CD4-positive, alpha-beta T cell treated with Interleukin-10 for 1 hour (primary cell): ENCODE measurements around the gene GAREM1.

Experiments
- DNase-seq: peaks from one replicate; pipeline ENCODE4 v3.0.0-alpha.2; 2020

Gene GAREM1

GRCh38 chr18:32422978-32423740 lies 47.5 kb downstream of the GAREM1 start:
- DNase-seq: no peak

- no peak for DNase-seq
These were observed 48.5 kb downstream of the GAREM1 start for GRCh38 chr18:32422201-32422600.

DNA sequence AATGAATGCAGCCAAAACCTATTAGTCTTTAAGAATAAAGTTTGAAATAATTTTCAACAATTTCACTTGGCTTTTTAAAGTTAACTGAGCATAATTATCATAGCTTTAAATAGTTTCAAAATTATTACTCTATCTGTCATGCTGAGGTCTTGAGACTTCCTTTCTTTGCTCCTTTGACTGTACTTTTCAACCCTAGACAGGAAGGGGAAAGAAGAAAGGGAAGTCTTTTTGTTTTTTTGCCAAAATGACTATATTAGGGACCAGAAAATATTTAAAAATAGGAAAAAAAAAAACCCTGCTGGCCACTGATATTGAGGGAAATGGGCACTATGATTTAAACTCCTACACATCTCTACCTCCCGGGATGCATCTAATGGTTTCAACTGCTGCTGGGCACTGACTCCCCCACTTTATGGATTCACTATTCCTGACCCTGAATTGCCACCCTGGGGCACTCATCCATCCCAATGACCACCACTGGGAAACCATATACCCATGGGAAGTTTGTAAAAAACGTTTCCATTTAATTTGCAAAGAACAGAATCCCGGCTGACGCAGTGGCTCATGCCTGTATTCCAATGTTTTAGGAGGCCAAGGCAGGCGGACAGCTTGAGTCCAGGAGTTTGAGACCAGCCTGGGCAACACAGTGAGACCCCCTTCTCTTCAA lies 50.5 kb downstream of the GAREM1 start:
- DNase-seq: no peak

GRCh38 chr18:32418148-32418547 lies 52.5 kb downstream of the GAREM1 start:
- DNase-seq: no peak

DNA sequence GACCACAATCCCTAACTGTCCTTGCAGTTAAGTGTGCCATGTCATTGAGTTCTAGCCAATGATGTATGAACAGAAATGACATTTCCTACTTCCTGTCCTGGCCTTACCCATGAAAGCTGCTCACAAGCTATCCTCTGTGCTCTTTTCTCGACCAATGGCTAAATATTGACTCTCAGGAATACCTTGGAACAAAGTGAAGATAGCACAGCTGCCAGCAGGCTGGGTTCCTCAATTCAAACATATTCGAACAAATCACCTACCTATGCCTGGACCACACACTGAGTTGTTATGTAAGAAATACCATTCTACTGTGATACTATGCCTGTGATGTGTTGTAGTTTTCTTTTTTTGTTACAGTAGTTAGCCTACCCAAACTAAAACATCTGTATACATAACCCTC lies 65.1 kb downstream of the GAREM1 start:
- DNase-seq: no peak

- no peak for DNase-seq
These were observed 69.1 kb downstream of the GAREM1 start for GRCh38 chr18:32401621-32402020.

- no peak for DNase-seq
These were observed 77.3 kb downstream of the GAREM1 start for GRCh38 chr18:32393407-32393806.

GRCh38 chr18:32391126-32391525 lies 79.6 kb downstream of the GAREM1 start:
- DNase-seq: no peak

GRCh38 chr18:32389858-32390257 lies 80.8 kb downstream of the GAREM1 start:
- DNase-seq: no peak

- no peak for DNase-seq
These were observed 81.5 kb downstream of the GAREM1 start for GRCh38 chr18:32389191-32389590.

GRCh38 chr18:32386471-32386870 lies 84.2 kb downstream of the GAREM1 start:
- DNase-seq: no peak

DNA sequence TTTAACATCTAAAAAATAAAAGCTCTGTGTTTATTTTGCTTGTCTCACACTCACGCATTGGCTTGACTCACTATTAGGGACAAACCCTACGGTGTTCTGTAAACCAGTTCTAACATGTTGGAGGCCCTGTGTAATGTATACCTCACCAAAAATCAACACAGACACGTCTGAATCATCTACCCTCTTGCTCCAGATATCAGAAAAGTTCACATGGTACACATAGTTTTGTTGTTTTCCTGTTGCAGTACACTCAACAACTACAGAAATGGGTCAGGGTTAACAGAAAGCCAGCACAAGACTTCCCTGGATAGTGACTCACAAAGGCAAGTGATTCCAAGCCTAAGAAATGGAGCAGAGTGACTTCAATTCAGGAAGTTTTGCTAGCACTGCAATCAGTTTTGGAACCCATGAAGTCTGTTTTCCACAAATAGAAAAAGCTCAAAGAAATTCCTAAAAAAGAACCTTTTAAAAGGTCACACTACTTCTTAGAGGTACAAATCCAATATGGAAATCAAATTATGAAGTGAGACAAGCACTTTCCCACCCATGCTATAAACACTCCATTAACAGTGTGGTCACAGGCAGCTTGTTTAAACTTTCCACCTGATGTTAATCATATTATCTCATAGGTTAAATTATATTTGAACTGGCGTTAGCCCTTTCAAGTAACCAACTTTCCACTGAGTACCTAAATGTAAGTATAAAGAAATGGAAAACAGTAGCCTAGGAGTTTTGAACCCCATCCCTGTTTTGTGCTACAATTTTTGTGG lies 87.4 kb downstream of the GAREM1 start:
- no peak for DNase-seq

DNA sequence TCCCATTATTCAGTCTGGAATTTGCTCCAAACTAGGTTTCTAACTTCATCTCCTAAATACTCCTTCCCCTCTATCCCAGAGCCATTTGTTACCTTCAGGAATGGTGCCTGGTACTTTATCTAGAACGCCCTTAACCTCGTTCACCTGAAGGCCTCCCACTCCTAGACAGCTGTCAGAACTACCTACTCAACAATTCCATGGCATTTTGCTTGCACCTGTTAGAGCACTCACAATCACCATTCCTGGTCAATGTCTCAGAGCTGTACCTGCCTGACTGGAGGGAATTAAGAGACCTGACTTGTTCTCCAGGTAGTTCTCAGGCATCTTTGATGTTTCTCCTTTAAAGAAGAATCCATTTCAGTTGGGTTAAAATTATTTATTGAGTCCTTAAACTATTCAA lies 88.9 kb downstream of the GAREM1 start:
- DNase-seq: no peak

DNA sequence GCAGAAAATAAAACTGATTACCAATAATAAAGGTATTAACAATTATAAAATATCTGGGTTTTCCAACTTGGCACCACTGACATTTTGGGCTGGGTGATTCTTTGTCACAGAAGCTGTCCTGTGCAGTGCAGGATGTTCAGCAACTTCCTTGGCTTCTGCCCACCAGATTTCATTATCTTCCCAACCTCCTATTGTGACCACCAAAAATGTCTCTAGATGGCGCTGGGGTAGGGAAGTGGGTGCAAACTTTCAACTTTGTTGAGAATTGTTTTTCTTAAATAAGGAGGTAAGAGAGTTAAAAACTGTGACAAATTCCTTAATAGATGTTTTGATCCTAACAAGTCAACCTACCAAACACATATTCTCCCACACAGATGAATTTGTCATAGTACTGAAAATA lies 90.1 kb downstream of the GAREM1 start:
- DNase-seq: no peak

- DNase-seq: no peak
These were observed 90.8 kb downstream of the GAREM1 start for GRCh38 chr18:32379891-32380290.

DNA sequence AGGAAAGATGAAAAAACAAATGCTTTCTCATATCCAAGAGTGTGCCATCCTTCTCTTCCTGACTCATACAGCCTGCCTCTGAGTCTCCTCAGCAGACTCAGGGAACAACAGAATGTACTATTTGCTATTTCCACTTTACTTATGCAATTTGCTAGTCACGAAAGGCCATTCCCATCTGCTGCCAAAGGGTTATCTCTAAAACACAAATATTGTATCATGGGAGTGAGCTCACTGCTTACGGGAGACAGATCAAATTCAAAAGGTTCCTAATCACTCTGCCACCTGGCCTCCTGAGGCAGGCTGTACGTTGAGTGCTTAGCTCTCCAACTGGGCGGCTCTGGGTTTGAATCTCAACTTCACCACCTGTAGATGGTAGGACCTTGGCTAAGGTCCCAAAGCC lies 92.0 kb downstream of the GAREM1 start:
- DNase-seq: no peak

DNA sequence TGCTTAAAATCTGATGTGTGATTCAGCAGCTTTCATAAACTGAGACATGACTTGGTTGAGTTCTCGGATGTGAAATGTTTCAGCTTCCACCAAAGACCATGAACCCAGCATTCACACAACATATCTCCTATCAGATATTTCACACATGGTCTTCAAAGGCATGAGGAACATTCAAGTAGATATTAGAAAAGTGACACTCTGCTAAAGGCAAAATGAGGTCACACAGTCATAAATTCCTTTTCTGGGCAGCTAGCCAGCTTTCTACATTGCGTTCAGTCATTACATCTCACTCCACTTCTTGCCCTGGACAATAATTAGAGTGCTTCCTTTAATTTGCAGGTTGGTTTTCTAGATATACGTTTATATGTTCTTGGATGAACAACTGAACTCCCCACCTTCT lies 96.7 kb downstream of the GAREM1 start:
- no peak for DNase-seq

DNA sequence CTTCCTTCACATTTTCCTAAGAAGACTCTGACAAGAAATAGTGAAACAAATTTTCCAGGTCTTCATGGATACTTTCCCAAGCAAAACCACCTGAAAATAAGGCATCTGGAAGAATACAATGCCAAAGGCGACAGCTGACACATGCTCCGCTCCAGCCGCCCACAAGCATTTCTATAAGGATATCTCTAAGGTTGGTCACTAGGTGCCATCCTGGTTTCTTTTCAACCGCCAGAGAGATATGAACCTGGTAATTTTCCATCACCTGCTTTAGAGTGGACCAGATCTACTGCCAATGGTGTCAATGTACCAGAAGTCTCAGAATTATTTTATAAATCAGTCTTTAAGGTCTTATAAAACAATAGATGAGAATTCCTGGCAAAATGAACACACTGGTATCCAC lies 97.2 kb downstream of the GAREM1 start:
- no peak for DNase-seq

DNA sequence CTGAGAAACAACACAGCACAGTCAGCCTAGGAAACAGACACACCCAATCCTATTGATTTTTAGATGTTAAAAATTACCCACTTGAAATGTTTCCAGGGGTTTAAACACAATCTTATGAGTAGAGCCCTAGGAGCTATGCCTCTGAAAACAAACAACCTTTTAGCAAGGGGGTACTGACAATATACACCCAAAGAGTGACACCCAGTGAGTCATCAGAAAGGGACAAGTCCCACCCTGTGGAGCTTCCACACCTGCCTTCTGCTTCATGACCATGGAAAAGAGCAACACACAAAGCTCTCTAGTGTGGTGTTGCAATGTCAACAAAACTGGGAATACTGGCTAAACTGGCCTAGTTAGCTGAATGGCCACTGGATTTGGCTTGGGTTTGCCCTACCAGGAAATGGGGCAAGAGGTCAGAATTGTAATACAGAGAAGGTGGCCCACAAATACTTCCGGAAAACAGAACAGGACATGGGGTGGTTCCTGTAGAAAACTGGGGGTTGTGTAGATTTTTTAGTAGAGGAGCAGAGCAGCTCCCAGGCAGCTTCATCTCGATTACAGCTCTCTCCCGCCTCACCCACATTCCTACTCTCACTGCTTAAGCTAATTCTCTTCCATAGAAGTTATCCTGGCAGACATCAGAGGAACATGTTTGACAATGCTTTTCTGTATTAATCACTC lies 98.2 kb downstream of the GAREM1 start:
- DNase-seq: no peak

DNA sequence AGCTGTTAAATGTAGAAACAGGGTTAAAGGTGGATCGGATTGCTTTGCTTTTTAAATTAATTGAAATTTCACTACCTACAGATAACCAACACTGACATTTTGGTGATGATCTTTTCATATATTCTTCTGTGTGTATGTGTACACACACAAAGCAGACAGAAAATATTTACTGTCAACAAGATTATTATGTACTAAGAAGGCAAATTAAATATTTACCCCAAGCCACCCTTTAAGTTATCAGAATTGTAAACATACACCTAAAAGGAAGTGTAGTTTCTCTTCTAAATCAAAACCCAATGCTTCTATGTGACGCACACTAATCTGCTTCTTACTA lies 98.7 kb downstream of the GAREM1 start:
- DNase-seq: no peak

DNA sequence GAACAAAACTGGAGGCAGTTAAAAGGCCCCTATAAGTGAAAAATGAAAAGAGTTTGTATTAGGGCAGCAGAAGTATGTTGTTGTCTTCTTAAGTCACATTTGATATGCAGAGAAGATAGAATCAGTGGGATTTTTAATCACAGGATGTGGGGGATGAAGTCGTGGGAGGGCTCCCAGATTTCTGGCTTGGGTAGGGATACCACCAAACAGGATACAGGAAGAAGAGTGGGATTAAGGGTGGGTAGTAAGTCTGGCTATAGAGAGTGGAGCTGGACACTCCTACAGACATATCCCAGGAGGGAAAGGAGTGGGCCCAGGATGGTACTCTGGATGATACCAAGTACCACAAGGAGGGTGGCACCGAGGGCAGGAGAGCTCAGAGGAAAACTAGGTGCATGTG lies 99.3 kb downstream of the GAREM1 start:
- no peak for DNase-seq

GRCh38 chr18:32368991-32369390 lies 101.7 kb downstream of the GAREM1 start:
- DNase-seq: no peak

- DNase-seq: no peak
These were observed 102.5 kb downstream of the GAREM1 start for GRCh38 chr18:32368170-32368569.
